Activated naive CD8-positive, alpha-beta T cell treated with anti-CD3 and anti-CD28 coated beads, Interleukin-2, amount 10 ng/mL, durations not matched to agents 7 days and 5 days (primary cell): Measurements from ENCODE around the gene ENO2. TPM values are rescaled to one million over a fixed set of nuclear protein-coding genes. Genes with fewer than 3 reads are reported as not detected.
A peak's percentile ranks its signal among the peaks of the same experiment; 100 is the strongest.

Source experiments
- ATAC-seq: fragments of 150-1000 bp; cut with Tn5 transposase; one replicate; pipeline ENCODE4 v1.10.0; 2021; ENCODE audit warnings: low read depth, moderate library complexity
- POLR2A ChIA-PET: fragments of 350-600 bp; sonication (Branson Sonifier 250); formaldehyde crosslinking; loops from one replicate; lab custom pipeline; 2021; ENCODE audit warnings: antibody characterized with exemption; lab: Charles Lee
- DNase-seq: peaks from one replicate; pipeline ENCODE4 v3.0.0; 2021
- H3K27ac Mint-ChIP-seq: one replicate; pipeline ENCODE4 v1.8.0; 2022; ENCODE audit warnings: mild to moderate bottlenecking, mixed read lengths
- H3K27me3 Mint-ChIP-seq: one replicate; pipeline ENCODE4 v1.8.0; 2022; ENCODE audit warnings: mild to moderate bottlenecking, moderate library complexity, mixed read lengths
- H3K36me3 Mint-ChIP-seq: one replicate; pipeline ENCODE4 v1.8.0; 2021; ENCODE audit warnings: mild to moderate bottlenecking, mixed read lengths
- H3K4me1 Mint-ChIP-seq: one replicate; pipeline ENCODE4 v1.8.0; 2021; ENCODE audit warnings: mixed read lengths
- H3K4me3 Mint-ChIP-seq: one replicate; pipeline ENCODE4 v1.8.0; 2022; ENCODE audit warnings: mild to moderate bottlenecking, moderate library complexity, mixed read lengths
- H3K9me3 Mint-ChIP-seq: one replicate; pipeline ENCODE4 v1.8.0; 2021; ENCODE audit warnings: mixed read lengths
- total RNA-seq, 2 experiments: library from RNA; stranded (reverse); gene quantifications; one replicate each; pipeline ENCODE4 v1.2.3, GENCODE V29; 2021

The ENO2 gene
- total RNA-seq, 2 experiments from 2014 or later: 231 to 242 TPM

- H3K4me3 Mint-ChIP-seq: peak overlapping the region; percentile 100
- DNase-seq: peak; percentile 60
- no peak for ATAC-seq
- POLR2A ChIA-PET: interaction anchor here (1.1 to 21.6 kb wide), 11 partner anchors 8 to 228 kb away, joined by 3 to 1055 read pairs (median 11); partner anchors contain the start of genes C12orf57, CDCA3, EMG1 and LPCAT3
- H3K9me3 Mint-ChIP-seq: no peaks in the 10 kb centered on the region
- peaks cover 40% of the 10 kb centered on the region for H3K36me3 Mint-ChIP-seq
- H3K27ac Mint-ChIP-seq: peak overlapping the region; percentile 100
- peaks cover 71% of the 10 kb centered on the region for H3K4me1 Mint-ChIP-seq
- no peaks in the 10 kb centered on the region for H3K27me3 Mint-ChIP-seq
Observed at GRCh38 chr12:6952121-6952862, 37.9 kb downstream of the ENO2 start.

GRCh38 chr12:6952863-6953441, 38.6 kb downstream of the ENO2 start:
- ATAC-seq: no peak
- H3K4me3 Mint-ChIP-seq: peak overlapping the region; percentile 100

GRCh38 chr12:6953442-6954315, 39.3 kb downstream of the ENO2 start:
- peaks cover 51% of the 10 kb centered on the region for H3K36me3 Mint-ChIP-seq
- peak overlapping the region; percentile 100 for H3K27ac Mint-ChIP-seq
- H3K4me3 Mint-ChIP-seq: peak overlapping the region; percentile 100
- H3K4me1 Mint-ChIP-seq: peaks cover 72% of the 10 kb centered on the region
- POLR2A ChIA-PET: interaction anchor here (1.3 to 21.6 kb wide), 7 partner anchors 7 to 80 kb away, joined by 4 to 1055 read pairs (median 19); partner anchors contain the start of genes C12orf57, PTPN6, RNU7-1 and SPSB2
- DNase-seq (peak; percentile 78), ATAC-seq (peak; percentile 23)
- H3K9me3 Mint-ChIP-seq: no peaks in the 10 kb centered on the region
- no peaks in the 10 kb centered on the region for H3K27me3 Mint-ChIP-seq

More at GRCh38 chr12:6952863-6953441, 38.6 kb downstream of the ENO2 start:
- Mint-ChIP-seq H3K9me3 (no peaks in the 10 kb centered on the region), H3K36me3 (peaks cover 44% of the 10 kb centered on the region), H3K27me3 (no peaks in the 10 kb centered on the region), H3K4me1 (peaks cover 71% of the 10 kb centered on the region), H3K27ac (peak overlapping the region; percentile 100)
- no peak for DNase-seq
- POLR2A ChIA-PET: interaction anchor here (1.1 to 21.6 kb wide), 9 partner anchors 7 to 229 kb away, joined by 3 to 1055 read pairs (median 11); partner anchors contain the start of genes C12orf57, CDCA3, EMG1 and PHB2

GRCh38 chr12:6954316-6955107, 40.1 kb downstream of the ENO2 start:
- no peak for ATAC-seq

GRCh38 chr12:6955108-6956020, 41.0 kb downstream of the ENO2 start:
- Mint-ChIP-seq H3K36me3 (peaks cover 61% of the 10 kb centered on the region), H3K4me3 (peak overlapping the region; percentile 100), H3K27ac (peak overlapping the region; percentile 100), H3K27me3 (no peaks in the 10 kb centered on the region), H3K9me3 (no peaks in the 10 kb centered on the region), H3K4me1 (peaks cover 67% of the 10 kb centered on the region)
- ATAC-seq: no peak
- POLR2A ChIA-PET: interaction anchor here (0.5 to 21.6 kb wide), 6 partner anchors 5 to 183 kb away, joined by 4 to 1055 read pairs (median 7); partner anchors contain the start of genes C12orf57, CDCA3, PTPN6 and RNU7-1
- peak; percentile 50 for DNase-seq

More at GRCh38 chr12:6954316-6955107, 40.1 kb downstream of the ENO2 start:
- Mint-ChIP-seq H3K9me3 (no peaks in the 10 kb centered on the region), H3K4me3 (peak overlapping the region; percentile 100), H3K36me3 (peaks cover 58% of the 10 kb centered on the region), H3K27ac (peak overlapping the region; percentile 100), H3K27me3 (no peaks in the 10 kb centered on the region), H3K4me1 (peaks cover 72% of the 10 kb centered on the region)
- peak; percentile 54 for DNase-seq
- POLR2A ChIA-PET: interaction anchor here (1.8 to 21.6 kb wide), 4 partner anchors 6 to 103 kb away, joined by 4 to 1055 read pairs (median 530); partner anchors contain the start of genes C12orf57, CDCA3, PTPN6 and RNU7-1

- Mint-ChIP-seq H3K27ac (peak overlapping the region; percentile 100), H3K9me3 (no peaks in the 10 kb centered on the region), H3K4me3 (peak overlapping the region; percentile 100), H3K36me3 (peaks cover 65% of the 10 kb centered on the region), H3K27me3 (no peaks in the 10 kb centered on the region), H3K4me1 (peaks cover 68% of the 10 kb centered on the region)
- ATAC-seq: no peak
- peak; percentile 53 for DNase-seq
- POLR2A ChIA-PET: interaction anchor here (1.6 to 13.5 kb wide), 4 partner anchors 12 to 104 kb away, joined by 4 to 1055 read pairs (median 7); partner anchors contain the start of genes C12orf57, CDCA3, PTPN6 and RNU7-1
Observed at GRCh38 chr12:6956021-6956727, 41.8 kb downstream of the ENO2 start.

GRCh38 chr12:6957151-6957701, 42.8 kb downstream of the ENO2 start:
- no peak for DNase-seq
- H3K36me3 Mint-ChIP-seq: peaks cover 59% of the 10 kb centered on the region

GRCh38 chr12:6957741-6958608, 43.6 kb downstream of the ENO2 start:
- H3K4me3 Mint-ChIP-seq: peak overlapping the region; percentile 89
- H3K27ac Mint-ChIP-seq: peak overlapping the region; percentile 100
- ATAC-seq (no peak), DNase-seq (peak; percentile 59)
- POLR2A ChIA-PET: interaction anchor here (1.4 to 13.5 kb wide), 6 partner anchors 14 to 151 kb away, joined by 8 to 1055 read pairs (median 12); partner anchors contain the start of genes C12orf57, C1RL, CDCA3 and ENO2
- H3K4me1 Mint-ChIP-seq: peaks cover 78% of the 10 kb centered on the region
- peaks cover 52% of the 10 kb centered on the region for H3K36me3 Mint-ChIP-seq
- H3K27me3 Mint-ChIP-seq: no peaks in the 10 kb centered on the region
- H3K9me3 Mint-ChIP-seq: no peaks in the 10 kb centered on the region

More at GRCh38 chr12:6957151-6957701, 42.8 kb downstream of the ENO2 start:
- Mint-ChIP-seq H3K27ac (peak overlapping the region; percentile 100), H3K27me3 (no peaks in the 10 kb centered on the region), H3K4me3 (peak overlapping the region; percentile 100), H3K4me1 (peaks cover 78% of the 10 kb centered on the region), H3K9me3 (no peaks in the 10 kb centered on the region)
- no peak for ATAC-seq
- POLR2A ChIA-PET: interaction anchor here (1.6 to 13.5 kb wide), 4 partner anchors 11 to 85 kb away, joined by 5 to 1055 read pairs (median 9); partner anchors contain the start of genes C12orf57, ENO2, PTPN6 and RNU7-1

GRCh38 chr12:6958609-6959057, 44.3 kb downstream of the ENO2 start:
- POLR2A ChIA-PET: interaction anchor here (1.1 to 13.5 kb wide), 11 partner anchors 9 to 150 kb away, joined by 3 to 1055 read pairs (median 8); partner anchors contain the start of genes C12orf57, C1RL, CDCA3 and EMG1
- DNase-seq (peak; percentile 70), ATAC-seq (no peak)
- H3K4me3 Mint-ChIP-seq: peak overlapping the region; percentile 89
- H3K4me1 Mint-ChIP-seq: peaks cover 74% of the 10 kb centered on the region
- H3K27ac Mint-ChIP-seq: peak overlapping the region; percentile 100
- H3K9me3 Mint-ChIP-seq: no peaks in the 10 kb centered on the region
- no peaks in the 10 kb centered on the region for H3K27me3 Mint-ChIP-seq
- peaks cover 47% of the 10 kb centered on the region for H3K36me3 Mint-ChIP-seq
